Liver (tissue), 9 donors: ENCODE results near the gene EHD4. TPM values are rescaled to one million over a fixed set of nuclear protein-coding genes. Genes with fewer than 3 reads are reported as not detected.

Experiments used
- DNase-seq: peaks from one replicate; pipeline ENCODE4 v3.0.0-alpha.2; 2017; ENCODE audit warnings: low spot score
- H3K27ac ChIP-seq, 2 donors: one replicate each; pipeline ENCODE4 v1.7.0; 2013; ENCODE audit warnings: inconsistent platforms in 2 of 2, low read length in 2 of 2, control low read depth in 1 of 2, low read depth in 1 of 2, mild to moderate bottlenecking in 1 of 2
- H3K27me3 ChIP-seq, 4 donors: one replicate each; pipeline versions ENCODE4 v1.6.1 to v1.7.0; 2013; ENCODE audit warnings: low read length in 3 of 4, inconsistent platforms in 1 of 4, mild to moderate bottlenecking in 1 of 4, moderate library complexity in 1 of 4; ENCODE audit not compliant: control insufficient read depth in 4 of 4, insufficient read depth in 4 of 4
- H3K36me3 ChIP-seq, 4 donors: one replicate each; pipeline versions ENCODE4 v1.6.1 to v1.7.0; 2013; ENCODE audit warnings: low read length in 3 of 4, mild to moderate bottlenecking in 3 of 4, low read depth in 1 of 4, moderate library complexity in 1 of 4; ENCODE audit not compliant: control insufficient read depth in 4 of 4, insufficient read depth in 3 of 4
- H3K4me1 ChIP-seq, 4 donors: one replicate each; pipeline versions ENCODE4 v1.6.1 to v1.7.0; 2013; ENCODE audit warnings: low read length in 3 of 4, mild to moderate bottlenecking in 3 of 4, moderate library complexity in 1 of 4; ENCODE audit not compliant: control insufficient read depth in 4 of 4, insufficient read depth in 4 of 4
- H3K4me3 ChIP-seq, 3 donors: one replicate each; pipeline versions ENCODE4 v1.6.1 to v1.7.0; 2013; ENCODE audit warnings: low read length in 3 of 3, control low read depth in 1 of 3, low read depth in 1 of 3, mild to moderate bottlenecking in 1 of 3
- H3K9ac ChIP-seq, 2 donors: one replicate each; pipeline ENCODE4 v1.7.0; 2013; ENCODE audit warnings: low read length in 2 of 2, mild to moderate bottlenecking in 2 of 2, moderate library complexity in 2 of 2, control low read depth in 1 of 2, low read depth in 1 of 2
- H3K9me3 ChIP-seq, 4 donors: one replicate each; pipeline versions ENCODE4 v1.6.1 to v1.7.0; 2013; ENCODE audit warnings: low read length in 3 of 4; ENCODE audit not compliant: control insufficient read depth in 4 of 4
- EGR1 ChIP-seq, 2 donors: IDR thresholded peaks; 2 replicates each; pipeline ENCODE4 v1.6.1; 2016 to 2018; ENCODE audit warnings: antibody characterized with exemption in 2 of 2, low read depth in 2 of 2
- FOXA1 ChIP-seq: IDR thresholded peaks from 2 replicates; pipeline ENCODE4 v1.6.1; 2016; ENCODE audit warnings: antibody characterized with exemption
- FOXA2 ChIP-seq: IDR thresholded peaks from 2 replicates; pipeline ENCODE4 v1.6.1; 2016; ENCODE audit warnings: antibody characterized with exemption
- GABPA ChIP-seq, 2 donors: IDR thresholded peaks in 1 of 2; conservative IDR thresholded peaks in 1 of 2; 2 replicates each; pipeline ENCODE4 v1.6.1; 2016; ENCODE audit warnings: antibody characterized with exemption in 2 of 2, mild to moderate bottlenecking in 1 of 2, moderate library complexity in 1 of 2
- HNF4A ChIP-seq, 2 donors: conservative IDR thresholded peaks; 2 replicates each; pipeline ENCODE4 v1.6.1; 2016; ENCODE audit warnings: antibody characterized with exemption in 2 of 2, mild to moderate bottlenecking in 2 of 2
- HNF4G ChIP-seq: IDR thresholded peaks from 2 replicates; pipeline ENCODE4 v1.6.1; 2016; ENCODE audit warnings: antibody characterized with exemption
- JUND ChIP-seq, 2 donors: IDR thresholded peaks; 2 replicates each; pipeline ENCODE4 v1.6.1; 2016; ENCODE audit warnings: antibody characterized with exemption in 2 of 2
- NR2F2 ChIP-seq: IDR thresholded peaks from 2 replicates; pipeline ENCODE4 v1.6.1; 2016; ENCODE audit warnings: antibody characterized with exemption
- RAD21 ChIP-seq, 2 donors: IDR thresholded peaks; 2 replicates each; pipeline ENCODE4 v1.6.1; 2016; ENCODE audit warnings: antibody characterized with exemption in 2 of 2, mild to moderate bottlenecking in 2 of 2
- RXRA ChIP-seq, 2 donors: IDR thresholded peaks; 2 replicates each; pipeline ENCODE4 v1.6.1; 2017 to 2018; ENCODE audit warnings: antibody characterized with exemption in 2 of 2, mild to moderate bottlenecking in 1 of 2
- SP1 ChIP-seq: IDR thresholded peaks from 2 replicates; pipeline ENCODE4 v1.6.1; 2018; ENCODE audit warnings: antibody characterized with exemption, mild to moderate bottlenecking
- TAF1 ChIP-seq: conservative IDR thresholded peaks from 2 replicates; pipeline ENCODE4 v1.6.1; 2016; ENCODE audit warnings: antibody characterized with exemption, mild to moderate bottlenecking
- YY1 ChIP-seq: IDR thresholded peaks from 2 replicates; pipeline ENCODE4 v1.6.1; 2016; ENCODE audit warnings: antibody characterized with exemption, mild to moderate bottlenecking
- WGBS: extraction: QIAGEN DNeasy Blood & Tissue Kit; methylation state at CpG from one replicate; pipeline ENCODE4 v1.1.7; 2013; 5-methylcytosine and 5-hydroxymethylcytosine counted together
- polyA plus RNA-seq, 2 donors: library from polyadenylated mRNA; stranded (reverse) in 1 of 2; unstranded in 1 of 2; fragments of 200-250 nt in 1 of 2; fragments of >200 nt in 1 of 2; fragmentation: Nextera tagmentation in 1 of 2; extraction: Ambion mirVana in 1 of 2; gene quantifications; one replicate each; pipeline versions ENCODE4 v1.2.1 to v1.2.3, GENCODE V29; 2013 to 2015
- total RNA-seq, 2 donors: library from RNA; depleted of rRNA; stranded (reverse); fragments of >200 nt; gene quantifications; one replicate each; pipeline ENCODE4 v1.2.3, GENCODE V29; 2014
- TF ChIP-seq, protein P1 (sequence below): IDR thresholded peaks from 2 replicates; pipeline ENCODE4 v1.6.1; 2016; ENCODE audit warnings: antibody characterized with exemption
- TF ChIP-seq, protein P2 (sequence below): fragments of 150-350 bp; IDR thresholded peaks from 2 replicates; pipeline ENCODE4 v1.5.1; 2017; ENCODE audit warnings: improper control_type of control experiment, low read depth, low read length; ENCODE audit not compliant: missing input control
- TF ChIP-seq, protein P3 (sequence below): IDR thresholded peaks from 2 replicates; pipeline ENCODE4 v1.6.1; 2016; ENCODE audit warnings: antibody characterized with exemption
- TF ChIP-seq, protein P4 (sequence below): IDR thresholded peaks from 2 replicates; pipeline ENCODE4 v1.6.1; 2016; ENCODE audit warnings: antibody characterized with exemption, mild to moderate bottlenecking
- donor health status: healthy.
- donor health status: healthy.
- donor health status: healthy.
- donor health status: healthy.
- donor health status: healthy.

Gene EHD4
- total and polyA plus RNA-seq, 4 donors = 3.3 to 10.0 (median 6.2) TPM

DNA sequence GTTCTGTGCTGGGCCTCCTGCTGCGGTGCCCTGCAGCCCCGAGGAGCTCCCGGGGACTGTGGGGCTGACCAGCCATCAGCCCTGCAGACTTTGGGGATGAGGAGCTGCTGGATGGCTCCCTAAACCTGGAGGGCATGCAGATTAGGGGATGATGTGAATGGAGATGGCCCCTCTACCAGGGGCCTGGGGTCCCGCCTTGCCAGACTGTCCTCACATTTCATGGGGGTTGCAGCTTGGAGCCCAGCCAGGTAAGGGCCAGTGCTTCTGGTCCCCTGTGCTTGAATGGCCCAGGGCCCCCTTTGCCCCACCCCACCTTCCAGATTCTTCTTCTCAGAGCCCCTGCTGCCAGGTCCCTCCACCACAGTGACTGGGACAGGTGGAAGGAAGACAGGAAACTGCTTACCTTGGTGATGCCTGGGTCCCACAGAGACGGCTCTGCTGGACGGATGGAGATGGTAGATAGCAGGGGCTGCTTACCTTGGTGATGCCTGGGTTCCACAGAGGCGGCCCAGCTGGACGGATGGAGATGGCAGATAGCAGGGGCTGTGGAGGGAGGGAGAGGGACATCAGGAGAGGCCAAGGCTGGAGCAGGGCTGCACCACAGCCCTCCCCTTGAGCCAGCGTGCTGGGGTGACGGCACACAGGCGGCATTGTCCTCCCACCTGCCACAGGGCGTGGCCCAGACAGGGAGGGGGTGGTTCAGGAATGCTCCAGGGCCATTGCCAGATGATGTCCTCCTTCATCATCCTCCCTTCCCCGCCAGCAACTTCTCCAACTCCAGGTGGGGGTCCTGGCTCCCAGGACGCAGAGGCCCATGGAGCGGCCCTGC, 78.7 kb downstream of the EHD4 start, which contains the start of gene SPTBN5:
Gene SPTBN5 (minus strand): TSS at position 632 of the 829 bp plus-strand sequence. CDS start 556 bp downstream, at position 76.
- Histone ChIP-seq H3K36me3 (peaks cover 0 to 4% (median 0%) of the 10 kb centered on the region in 4 donors), H3K4me3 (no peak within 1 kb of the TSS), H3K9ac (no peak within 1 kb of the TSS), H3K4me1 (peaks cover 7 to 21% (median 13%) of the 10 kb centered on the region in 4 donors), H3K27ac (peak within 1 kb of the TSS in 1 of 2 donors; percentile 22), H3K27me3 (no peaks in the 10 kb centered on the region), H3K9me3 (no peaks in the 10 kb centered on the region)
- WGBS = 91% methylated on average over 15 of the region's 15 CpGs
- TF ChIP-seq GABPA (IDR thresholded peaks at IDR 0.05 in 1 of 2, conservative IDR thresholded peaks at IDR 0.05 in 1 of 2) = no peak
- TF ChIP-seq, protein P1, sequence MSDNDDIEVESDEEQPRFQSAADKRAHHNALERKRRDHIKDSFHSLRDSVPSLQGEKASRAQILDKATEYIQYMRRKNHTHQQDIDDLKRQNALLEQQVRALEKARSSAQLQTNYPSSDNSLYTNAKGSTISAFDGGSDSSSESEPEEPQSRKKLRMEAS = no peak
- TF ChIP-seq JUND (IDR thresholded peaks at IDR 0.05) = no peak
- no peak for TF ChIP-seq FOXA2
- TF ChIP-seq RAD21 (IDR thresholded peaks at IDR 0.05) = no peak
- TF ChIP-seq YY1 = no peak
- TF ChIP-seq HNF4A (conservative IDR thresholded peaks at IDR 0.05) = no peak
- TF ChIP-seq, protein P2, sequence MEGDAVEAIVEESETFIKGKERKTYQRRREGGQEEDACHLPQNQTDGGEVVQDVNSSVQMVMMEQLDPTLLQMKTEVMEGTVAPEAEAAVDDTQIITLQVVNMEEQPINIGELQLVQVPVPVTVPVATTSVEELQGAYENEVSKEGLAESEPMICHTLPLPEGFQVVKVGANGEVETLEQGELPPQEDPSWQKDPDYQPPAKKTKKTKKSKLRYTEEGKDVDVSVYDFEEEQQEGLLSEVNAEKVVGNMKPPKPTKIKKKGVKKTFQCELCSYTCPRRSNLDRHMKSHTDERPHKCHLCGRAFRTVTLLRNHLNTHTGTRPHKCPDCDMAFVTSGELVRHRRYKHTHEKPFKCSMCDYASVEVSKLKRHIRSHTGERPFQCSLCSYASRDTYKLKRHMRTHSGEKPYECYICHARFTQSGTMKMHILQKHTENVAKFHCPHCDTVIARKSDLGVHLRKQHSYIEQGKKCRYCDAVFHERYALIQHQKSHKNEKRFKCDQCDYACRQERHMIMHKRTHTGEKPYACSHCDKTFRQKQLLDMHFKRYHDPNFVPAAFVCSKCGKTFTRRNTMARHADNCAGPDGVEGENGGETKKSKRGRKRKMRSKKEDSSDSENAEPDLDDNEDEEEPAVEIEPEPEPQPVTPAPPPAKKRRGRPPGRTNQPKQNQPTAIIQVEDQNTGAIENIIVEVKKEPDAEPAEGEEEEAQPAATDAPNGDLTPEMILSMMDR = no peak
- no peak for DNase-seq

DNA sequence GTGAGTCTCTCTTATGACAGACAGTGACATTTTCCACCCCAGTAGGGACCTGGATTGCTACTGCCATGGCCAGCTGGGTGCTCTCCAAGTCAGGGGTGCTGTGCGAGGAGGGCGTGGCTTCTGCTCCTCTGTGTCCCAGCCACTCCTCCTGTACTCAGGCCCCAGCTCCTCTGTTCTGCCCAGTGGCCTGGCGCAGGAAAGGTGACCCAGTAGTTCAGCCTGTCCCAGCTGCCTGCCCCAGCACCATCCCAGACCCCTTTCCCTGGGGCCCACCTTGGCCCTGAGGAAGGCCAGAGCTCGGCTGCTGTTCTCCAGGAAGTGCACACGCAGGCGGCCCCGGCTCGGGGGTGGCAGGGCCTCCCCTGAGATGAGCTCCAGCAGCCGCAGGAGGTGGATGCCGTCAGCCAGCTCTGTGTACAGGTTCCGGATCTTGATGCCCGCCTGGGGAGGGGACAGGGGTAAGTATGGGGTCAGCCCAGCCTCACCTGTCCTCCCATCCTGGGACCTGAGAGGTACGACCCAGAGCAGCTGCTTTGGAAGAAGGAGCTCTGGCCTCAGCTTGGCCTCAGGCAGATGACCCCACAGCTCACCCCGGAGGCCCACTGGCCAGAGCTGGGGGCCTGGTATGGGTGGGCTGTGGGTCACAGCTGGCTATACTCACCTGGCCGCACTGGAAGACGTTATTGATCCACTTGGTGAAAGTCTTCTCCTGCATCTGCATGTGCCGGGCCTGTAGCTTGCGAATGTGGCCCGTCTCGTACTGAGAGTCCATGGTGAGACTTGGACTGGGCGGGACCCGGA, 79.5 kb downstream of the EHD4 start:
- WGBS = 80% methylated on average over 22 of the region's 22 CpGs
- H3K9me3 ChIP-seq = no peaks in the 10 kb centered on the region
- no peak overlapping the region for H3K4me3 ChIP-seq
- peak; percentile 58 for TF ChIP-seq SP1
- no peak for TF ChIP-seq FOXA1
- no peak for TF ChIP-seq NR2F2
- TF ChIP-seq YY1 = no peak
- TF ChIP-seq EGR1 (IDR thresholded peaks at IDR 0.05; ENCODE audit: low read depth in 2 of 2) = no peak
- TF ChIP-seq, protein P3, sequence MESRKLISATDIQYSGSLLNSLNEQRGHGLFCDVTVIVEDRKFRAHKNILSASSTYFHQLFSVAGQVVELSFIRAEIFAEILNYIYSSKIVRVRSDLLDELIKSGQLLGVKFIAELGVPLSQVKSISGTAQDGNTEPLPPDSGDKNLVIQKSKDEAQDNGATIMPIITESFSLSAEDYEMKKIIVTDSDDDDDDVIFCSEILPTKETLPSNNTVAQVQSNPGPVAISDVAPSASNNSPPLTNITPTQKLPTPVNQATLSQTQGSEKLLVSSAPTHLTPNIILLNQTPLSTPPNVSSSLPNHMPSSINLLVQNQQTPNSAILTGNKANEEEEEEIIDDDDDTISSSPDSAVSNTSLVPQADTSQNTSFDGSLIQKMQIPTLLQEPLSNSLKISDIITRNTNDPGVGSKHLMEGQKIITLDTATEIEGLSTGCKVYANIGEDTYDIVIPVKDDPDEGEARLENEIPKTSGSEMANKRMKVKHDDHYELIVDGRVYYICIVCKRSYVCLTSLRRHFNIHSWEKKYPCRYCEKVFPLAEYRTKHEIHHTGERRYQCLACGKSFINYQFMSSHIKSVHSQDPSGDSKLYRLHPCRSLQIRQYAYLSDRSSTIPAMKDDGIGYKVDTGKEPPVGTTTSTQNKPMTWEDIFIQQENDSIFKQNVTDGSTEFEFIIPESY = no peak
- TF ChIP-seq FOXA2 = no peak
- peak; percentile 36 to 74 for TF ChIP-seq RXRA (IDR thresholded peaks at IDR 0.05)
- TF ChIP-seq, protein P1 = no peak
- TF ChIP-seq HNF4G = no peak
- TF ChIP-seq HNF4A (conservative IDR thresholded peaks at IDR 0.05) = peak; percentile 38 to 52
- TF ChIP-seq JUND (IDR thresholded peaks at IDR 0.05) = no peak
- TF ChIP-seq RAD21 (IDR thresholded peaks at IDR 0.05) = peak in 1 of 2 donors; percentile 53
- TF ChIP-seq GABPA (IDR thresholded peaks at IDR 0.05 in 1 of 2, conservative IDR thresholded peaks at IDR 0.05 in 1 of 2) = no peak
- TF ChIP-seq, protein P2 = no peak
- no peak for TF ChIP-seq TAF1
- TF ChIP-seq, protein P4, sequence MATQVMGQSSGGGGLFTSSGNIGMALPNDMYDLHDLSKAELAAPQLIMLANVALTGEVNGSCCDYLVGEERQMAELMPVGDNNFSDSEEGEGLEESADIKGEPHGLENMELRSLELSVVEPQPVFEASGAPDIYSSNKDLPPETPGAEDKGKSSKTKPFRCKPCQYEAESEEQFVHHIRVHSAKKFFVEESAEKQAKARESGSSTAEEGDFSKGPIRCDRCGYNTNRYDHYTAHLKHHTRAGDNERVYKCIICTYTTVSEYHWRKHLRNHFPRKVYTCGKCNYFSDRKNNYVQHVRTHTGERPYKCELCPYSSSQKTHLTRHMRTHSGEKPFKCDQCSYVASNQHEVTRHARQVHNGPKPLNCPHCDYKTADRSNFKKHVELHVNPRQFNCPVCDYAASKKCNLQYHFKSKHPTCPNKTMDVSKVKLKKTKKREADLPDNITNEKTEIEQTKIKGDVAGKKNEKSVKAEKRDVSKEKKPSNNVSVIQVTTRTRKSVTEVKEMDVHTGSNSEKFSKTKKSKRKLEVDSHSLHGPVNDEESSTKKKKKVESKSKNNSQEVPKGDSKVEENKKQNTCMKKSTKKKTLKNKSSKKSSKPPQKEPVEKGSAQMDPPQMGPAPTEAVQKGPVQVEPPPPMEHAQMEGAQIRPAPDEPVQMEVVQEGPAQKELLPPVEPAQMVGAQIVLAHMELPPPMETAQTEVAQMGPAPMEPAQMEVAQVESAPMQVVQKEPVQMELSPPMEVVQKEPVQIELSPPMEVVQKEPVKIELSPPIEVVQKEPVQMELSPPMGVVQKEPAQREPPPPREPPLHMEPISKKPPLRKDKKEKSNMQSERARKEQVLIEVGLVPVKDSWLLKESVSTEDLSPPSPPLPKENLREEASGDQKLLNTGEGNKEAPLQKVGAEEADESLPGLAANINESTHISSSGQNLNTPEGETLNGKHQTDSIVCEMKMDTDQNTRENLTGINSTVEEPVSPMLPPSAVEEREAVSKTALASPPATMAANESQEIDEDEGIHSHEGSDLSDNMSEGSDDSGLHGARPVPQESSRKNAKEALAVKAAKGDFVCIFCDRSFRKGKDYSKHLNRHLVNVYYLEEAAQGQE = peak; percentile 61
- H3K4me1 ChIP-seq = peaks cover 7 to 21% (median 13%) of the 10 kb centered on the region in 4 donors
- no peaks in the 10 kb centered on the region for H3K27me3 ChIP-seq
- no peak overlapping the region for H3K9ac ChIP-seq
- H3K27ac ChIP-seq = no peak overlapping the region
- no peak for DNase-seq
- no peaks in the 10 kb centered on the region for H3K36me3 ChIP-seq
